Astrocyte (in vitro differentiated cells and primary cell): ENCODE measurements around the gene CDH8. TPM values are rescaled to one million over a fixed set of nuclear protein-coding genes. Genes with fewer than 3 reads are reported as not detected.

Experiments
- DNase-seq: peaks from one replicate; pipeline ENCODE4 v3.0.0-alpha.2; 2010; ENCODE audit warnings: low read depth
- FAIRE-seq: peaks from 2 replicates; lab custom pipeline; 2011; peaks lifted over from hg19 to GRCh38; lab: Jason Lieb, UNC
- H2AFZ ChIP-seq: 2 replicates; pipeline ENCODE4 v1.6.0; 2012; ENCODE audit warnings: low read depth, low read length, inconsistent platforms
- H3K27ac ChIP-seq: 2 replicates; pipeline ENCODE4 v1.5.1; 2011; ENCODE audit warnings: low read depth, low read length, inconsistent platforms
- H3K27me3 ChIP-seq: 2 replicates; pipeline ENCODE4 v1.6.0; 2011; ENCODE audit warnings: low read length, inconsistent platforms; ENCODE audit not compliant: insufficient read depth
- H3K36me3 ChIP-seq: 2 replicates; pipeline ENCODE4 v1.5.1; 2011; ENCODE audit warnings: low read length, inconsistent platforms; ENCODE audit not compliant: insufficient read depth
- H3K4me1 ChIP-seq: 2 replicates; pipeline ENCODE4 v1.5.1; 2011; ENCODE audit warnings: low read length, inconsistent platforms; ENCODE audit not compliant: insufficient read depth
- H3K4me2 ChIP-seq: 2 replicates; pipeline ENCODE4 v1.6.0; 2012; ENCODE audit warnings: low read length, inconsistent platforms
- H3K4me3 ChIP-seq: 2 replicates; pipeline ENCODE4 v1.5.1; 2011; ENCODE audit warnings: low read depth, mild to moderate bottlenecking, low read length, inconsistent platforms; ENCODE audit not compliant: insufficient read depth
- H3K79me2 ChIP-seq: 2 replicates; pipeline ENCODE4 v1.6.0; 2012; ENCODE audit warnings: mild to moderate bottlenecking, low read length, inconsistent platforms; ENCODE audit not compliant: insufficient read depth
- H3K9ac ChIP-seq: 2 replicates; pipeline ENCODE4 v1.6.0; 2012; ENCODE audit warnings: mild to moderate bottlenecking, low read length, inconsistent platforms
- H3K9me3 ChIP-seq: 2 replicates; pipeline ENCODE4 v1.5.1; 2012; ENCODE audit warnings: low read depth, mild to moderate bottlenecking, low read length, inconsistent platforms; ENCODE audit not compliant: insufficient read depth
- H4K20me1 ChIP-seq: 2 replicates; pipeline ENCODE4 v1.6.0; 2012; ENCODE audit warnings: low read length, inconsistent platforms; ENCODE audit not compliant: insufficient read depth
- H3K27ac Mint-ChIP-seq: one replicate; pipeline ENCODE4 v1.8.0; 2021; ENCODE audit warnings: mild to moderate bottlenecking, mixed read lengths; ENCODE audit not compliant: unreplicated experiment
- H3K27me3 Mint-ChIP-seq: one replicate; pipeline ENCODE4 v1.8.0; 2021; ENCODE audit warnings: low read depth, mixed read lengths; ENCODE audit not compliant: unreplicated experiment
- H3K36me3 Mint-ChIP-seq: one replicate; pipeline ENCODE4 v1.8.0; 2021; ENCODE audit warnings: low read depth, mixed read lengths; ENCODE audit not compliant: unreplicated experiment
- H3K4me1 Mint-ChIP-seq: one replicate; pipeline ENCODE4 v1.8.0; 2021; ENCODE audit warnings: low read depth, mixed read lengths; ENCODE audit not compliant: unreplicated experiment
- H3K4me3 Mint-ChIP-seq: one replicate; pipeline ENCODE4 v1.8.0; 2021; ENCODE audit warnings: mild to moderate bottlenecking, moderate library complexity, mixed read lengths; ENCODE audit not compliant: unreplicated experiment
- H3K9me3 Mint-ChIP-seq: one replicate; pipeline ENCODE4 v1.8.0; 2021; ENCODE audit warnings: mild to moderate bottlenecking, mixed read lengths; ENCODE audit not compliant: unreplicated experiment
- CTCF ChIP-seq: IDR thresholded peaks from 2 replicates; pipeline ENCODE4 v1.5.1; 2011; ENCODE audit warnings: low read depth, mild to moderate bottlenecking, inconsistent platforms, low read length, moderate library complexity; ENCODE audit not compliant: insufficient read depth
- EZH2 ChIP-seq: IDR thresholded peaks from 2 replicates; pipeline ENCODE4 v1.6.1; 2012; ENCODE audit warnings: mild to moderate bottlenecking, low read length, inconsistent platforms; ENCODE audit not compliant: insufficient read depth
- total RNA-seq: library from RNA; stranded (reverse); gene quantifications from 2 replicates; pipeline ENCODE4 v1.2.1, GENCODE V29; 2021

The CDH8 gene
- total RNA-seq, 1 donor from 2014 or later: 17.5 TPM

- no peaks in the 10 kb centered on the region for H3K9me3 ChIP-seq
- H3K4me2 ChIP-seq: no peak overlapping the region
- H3K36me3 ChIP-seq: no peaks in the 10 kb centered on the region
- no peaks in the 10 kb centered on the region for H3K9me3 Mint-ChIP-seq
- no peaks in the 10 kb centered on the region for H3K4me1 ChIP-seq
- H3K79me2 ChIP-seq: no peaks in the 10 kb centered on the region
- FAIRE-seq (no peak), DNase-seq (no peak)
- no peak overlapping the region for H3K27ac Mint-ChIP-seq
- no peaks in the 10 kb centered on the region for H4K20me1 ChIP-seq
- no peak overlapping the region for H3K9ac ChIP-seq
- no peak for TF ChIP-seq CTCF
- TF ChIP-seq EZH2: no peak
- H3K27me3 Mint-ChIP-seq: peaks cover 4% of the 10 kb centered on the region
- no peak overlapping the region for H3K4me3 ChIP-seq
- no peaks in the 10 kb centered on the region for H3K36me3 Mint-ChIP-seq
- H3K27me3 ChIP-seq: no peaks in the 10 kb centered on the region
- H2AFZ ChIP-seq: no peak overlapping the region
- no peak overlapping the region for H3K27ac ChIP-seq
- H3K4me3 Mint-ChIP-seq: no peak overlapping the region
- no peaks in the 10 kb centered on the region for H3K4me1 Mint-ChIP-seq
Measured at GRCh38 chr16:61611847-61612491, 424.3 kb downstream of the CDH8 start.

DNA sequence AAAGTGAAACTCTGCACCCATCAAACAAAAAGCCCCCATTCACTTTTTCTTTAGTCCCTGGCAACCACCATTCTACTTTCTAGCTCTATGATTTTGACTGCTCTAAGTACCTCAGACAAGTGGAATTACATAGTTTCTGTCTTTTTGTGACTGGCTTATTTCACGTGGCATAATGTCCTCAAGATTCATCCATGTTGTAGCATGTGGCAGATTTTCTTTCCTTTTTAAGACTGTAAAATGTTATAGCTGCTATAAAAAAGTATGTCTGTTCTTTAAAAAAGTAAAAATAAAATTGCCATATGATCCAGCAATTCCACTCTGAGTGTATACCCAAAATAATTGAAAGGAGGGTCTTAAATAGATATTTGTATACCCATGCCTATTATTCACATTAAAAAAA, 429.7 kb downstream of the CDH8 start:
- Histone ChIP-seq H3K9ac (no peak overlapping the region), H3K9me3 (no peaks in the 10 kb centered on the region), H2AFZ (no peak overlapping the region), H3K4me2 (no peak overlapping the region), H3K4me1 (no peaks in the 10 kb centered on the region), H3K36me3 (no peaks in the 10 kb centered on the region), H3K27me3 (no peaks in the 10 kb centered on the region), H3K79me2 (no peaks in the 10 kb centered on the region), H3K27ac (no peak overlapping the region), H4K20me1 (no peaks in the 10 kb centered on the region), H3K4me3 (no peak overlapping the region)
- H3K27ac Mint-ChIP-seq: no peak overlapping the region
- no peaks in the 10 kb centered on the region for H3K9me3 Mint-ChIP-seq
- H3K36me3 Mint-ChIP-seq: no peaks in the 10 kb centered on the region
- no peak overlapping the region for H3K4me3 Mint-ChIP-seq
- TF ChIP-seq CTCF: no peak
- TF ChIP-seq EZH2: no peak
- FAIRE-seq: no peak
- DNase-seq: no peak
- no peaks in the 10 kb centered on the region for H3K27me3 Mint-ChIP-seq
- H3K4me1 Mint-ChIP-seq: no peaks in the 10 kb centered on the region
